Activated B cell treated with CpG ODN at 0.5 μM for 24 hours (primary cell): ENCODE data around the gene RGS4. TPM values are rescaled to one million over a fixed set of nuclear protein-coding genes. Genes with fewer than 3 reads are reported as not detected.

ENCODE experiments used
- ATAC-seq: fragments of 200-7000 bp; cut with Tn5 transposase; one replicate; pipeline ENCODE4 v1.10.0; 2021; ENCODE audit warnings: low read depth, mild to moderate bottlenecking, moderate library complexity
- CTCF ChIA-PET: fragments of 350-600 bp; sonication (Branson Sonifier 250); formaldehyde crosslinking; loops from one replicate; lab custom pipeline; 2021; ENCODE audit warnings: antibody characterized with exemption; lab: Charles Lee
- POLR2A ChIA-PET: fragments of 350-600 bp; sonication (Branson Sonifier 250); formaldehyde crosslinking; loops from one replicate; lab custom pipeline; 2021; ENCODE audit warnings: antibody characterized with exemption; lab: Charles Lee
- DNase-seq: peaks from one replicate; pipeline ENCODE4 v3.0.0; 2022
- H3K27ac Mint-ChIP-seq: one replicate; pipeline ENCODE4 v1.8.0; 2020; ENCODE audit warnings: mixed read lengths
- H3K27me3 Mint-ChIP-seq: one replicate; pipeline ENCODE4 v1.8.0; 2021; ENCODE audit warnings: mixed read lengths
- H3K36me3 Mint-ChIP-seq: one replicate; pipeline ENCODE4 v1.8.0; 2021; ENCODE audit warnings: low read depth, mixed read lengths
- H3K4me1 Mint-ChIP-seq: one replicate; pipeline ENCODE4 v1.8.0; 2021; ENCODE audit warnings: mixed read lengths
- H3K4me3 Mint-ChIP-seq: one replicate; pipeline ENCODE4 v1.8.0; 2020; ENCODE audit warnings: mild to moderate bottlenecking, mixed read lengths
- H3K9me3 Mint-ChIP-seq: one replicate; pipeline ENCODE4 v1.8.0; 2020; ENCODE audit warnings: mixed read lengths
- CTCF ChIP-seq: fragments of 200-600 bp; IDR thresholded peaks from one replicate; pipeline ENCODE4 v1.8.0; 2022; ENCODE audit warnings: antibody characterized with exemption, mild to moderate bottlenecking
- intact Hi-C: fragments of 100-400 bp; cut with micrococcal nuclease; formaldehyde crosslinking; loops from one replicate; pipeline ENCODE4 v1.15.1; 2024
- total RNA-seq: library from RNA; stranded (reverse); gene quantifications from 2 replicates; pipeline ENCODE4 v1.2.3, GENCODE V29; 2022

The RGS4 gene
- not detected in 2 replicates for total RNA-seq

DNA sequence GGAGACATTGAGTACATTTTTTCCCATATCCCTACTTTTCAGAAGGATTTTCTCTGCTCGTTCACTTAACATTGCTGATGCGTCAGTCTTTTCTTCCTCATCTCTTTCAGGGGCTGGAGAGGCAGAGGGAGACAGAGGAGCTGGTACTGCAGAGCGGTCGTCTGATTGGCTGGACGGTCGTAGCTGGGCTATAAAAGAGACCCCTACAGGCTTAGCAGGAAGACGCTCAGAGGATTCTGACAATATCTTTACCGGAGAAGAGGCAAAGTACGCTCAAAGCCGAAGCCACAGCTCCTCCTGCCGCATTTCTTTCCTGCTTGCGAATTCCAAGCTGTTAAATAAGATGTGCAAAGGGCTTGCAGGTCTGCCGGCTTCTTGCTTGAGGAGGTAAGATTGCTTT, at the start of gene RGS4:
Gene RGS4 (plus strand): TSS at position 220 of the 400 bp plus-strand sequence. CDS start 124 bp downstream, at position 344.
- no peaks in the 10 kb centered on the region for H3K9me3 Mint-ChIP-seq
- H3K4me1 Mint-ChIP-seq: no peaks in the 10 kb centered on the region
- ChIA-PET CTCF (interaction anchor here (1.7 kb wide), 1 partner anchor 246 kb away, joined by 4 read pairs; no protein-coding TSS in a partner anchor), POLR2A (no interaction called here)
- TF ChIP-seq CTCF: no peak
- no peak for DNase-seq
- intact Hi-C loops: no loop called here
- H3K4me3 Mint-ChIP-seq: no peak within 1 kb of the TSS
- no peak within 1 kb of the TSS for H3K27ac Mint-ChIP-seq
- peaks cover 36% of the 10 kb centered on the region for H3K27me3 Mint-ChIP-seq
- no peak for ATAC-seq
- no peaks in the 10 kb centered on the region for H3K36me3 Mint-ChIP-seq

GRCh38 chr1:163022129-163022528, 47.0 kb upstream of the RGS4 start:
- Mint-ChIP-seq H3K36me3 (no peaks in the 10 kb centered on the region), H3K9me3 (peaks cover 18% of the 10 kb centered on the region), H3K27ac (no peak overlapping the region), H3K27me3 (peaks cover 5% of the 10 kb centered on the region), H3K4me3 (no peak overlapping the region), H3K4me1 (no peaks in the 10 kb centered on the region)
- intact Hi-C loops: no loop called here
- TF ChIP-seq CTCF: no peak
- POLR2A ChIA-PET: no interaction called here
- CTCF ChIA-PET: no interaction called here
- no peak for DNase-seq
- no peak for ATAC-seq

DNA sequence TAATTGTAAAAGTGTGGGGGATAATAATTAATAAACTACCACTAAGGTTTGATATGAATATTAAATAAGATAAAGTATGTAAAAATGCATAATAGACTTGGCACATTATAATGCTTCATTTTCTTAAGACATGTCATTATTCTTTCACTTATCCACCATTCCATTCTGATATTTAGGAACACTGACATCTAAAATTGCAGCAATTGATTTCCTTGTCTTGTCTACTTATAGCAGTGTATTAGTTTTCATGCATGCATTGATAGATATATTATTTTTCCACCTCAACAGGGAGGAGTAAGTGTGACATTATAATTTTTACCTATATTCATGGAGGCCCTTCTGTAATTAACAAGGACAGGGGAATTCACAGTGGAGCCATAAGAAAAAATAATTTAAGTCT, 41.6 kb upstream of the RGS4 start:
- POLR2A ChIA-PET: no interaction called here
- H3K36me3 Mint-ChIP-seq: no peaks in the 10 kb centered on the region
- H3K27ac Mint-ChIP-seq: no peak overlapping the region
- intact Hi-C loops: no loop called here
- no peak overlapping the region for H3K4me3 Mint-ChIP-seq
- no peak for TF ChIP-seq CTCF
- peaks cover 4% of the 10 kb centered on the region for H3K9me3 Mint-ChIP-seq
- peaks cover 5% of the 10 kb centered on the region for H3K27me3 Mint-ChIP-seq
- no peak for ATAC-seq
- H3K4me1 Mint-ChIP-seq: no peaks in the 10 kb centered on the region
- DNase-seq: no peak
- CTCF ChIA-PET: no interaction called here

DNA sequence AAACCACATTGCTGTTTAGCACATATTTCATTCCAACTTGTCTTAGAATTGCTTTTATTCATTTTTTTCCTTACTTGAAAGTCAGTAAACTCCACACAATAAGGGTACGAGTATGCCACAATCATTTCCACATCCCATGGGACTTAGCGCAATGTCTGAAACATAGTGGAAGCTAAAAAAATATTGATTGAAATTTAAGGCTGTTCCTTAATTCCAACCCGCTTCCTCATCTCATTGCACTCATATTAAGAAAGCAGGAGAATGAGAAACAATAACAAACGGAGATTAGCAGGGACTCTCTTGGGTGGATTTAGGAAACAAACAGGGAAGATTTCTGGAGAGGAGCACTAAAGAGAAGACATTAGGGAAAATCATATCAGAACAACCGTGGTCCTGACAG, 39.3 kb upstream of the RGS4 start:
- Mint-ChIP-seq H3K27ac (no peak overlapping the region), H3K9me3 (no peaks in the 10 kb centered on the region), H3K27me3 (peaks cover 5% of the 10 kb centered on the region), H3K4me1 (no peaks in the 10 kb centered on the region), H3K36me3 (no peaks in the 10 kb centered on the region), H3K4me3 (no peak overlapping the region)
- ChIA-PET CTCF (no interaction called here), POLR2A (no interaction called here)
- TF ChIP-seq CTCF: no peak
- ATAC-seq (no peak), DNase-seq (no peak)
- intact Hi-C loops: no loop called here

DNA sequence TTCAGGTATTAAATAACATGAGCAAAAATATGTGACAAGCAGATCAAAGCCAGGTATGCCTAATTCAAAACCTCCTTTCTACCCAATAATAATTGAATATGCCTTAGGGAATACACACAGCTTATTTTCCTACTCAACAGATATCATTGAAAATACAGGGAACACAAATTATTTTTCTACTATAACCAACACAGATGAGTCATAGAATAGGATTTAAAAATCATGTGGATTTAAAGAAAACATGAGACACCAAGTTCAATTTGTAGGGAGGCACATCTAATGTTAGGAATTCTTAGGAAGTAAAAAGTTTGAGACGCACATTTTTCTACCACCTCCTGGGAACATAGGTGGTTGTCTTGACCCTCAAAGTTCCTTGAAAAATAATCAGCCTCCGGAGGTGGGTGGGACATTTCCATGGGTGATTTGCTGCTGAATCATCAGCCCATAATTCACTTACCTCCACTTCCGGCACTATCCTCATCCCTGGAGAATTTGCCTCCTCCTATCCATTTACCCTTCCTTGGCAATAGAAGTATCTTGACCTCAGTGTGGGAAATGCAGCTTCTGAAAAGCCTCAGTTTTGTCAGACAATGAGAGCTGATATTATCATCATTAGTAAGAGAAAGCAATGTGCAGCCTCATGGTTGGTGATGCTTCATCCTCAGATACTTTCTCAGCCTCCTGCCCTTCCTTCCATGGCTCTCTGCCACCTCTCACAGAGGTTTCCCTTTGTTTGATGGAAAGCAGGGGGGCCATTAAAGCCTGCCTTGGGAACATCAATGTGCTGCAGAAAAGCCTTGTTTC, 33.5 kb upstream of the RGS4 start:
- H3K27ac Mint-ChIP-seq: no peak overlapping the region
- ChIA-PET POLR2A (no interaction called here), CTCF (no interaction called here)
- ATAC-seq: no peak
- H3K27me3 Mint-ChIP-seq: no peaks in the 10 kb centered on the region
- DNase-seq: no peak
- intact Hi-C loops: no loop called here
- no peak overlapping the region for H3K4me3 Mint-ChIP-seq
- TF ChIP-seq CTCF: no peak
- no peaks in the 10 kb centered on the region for H3K36me3 Mint-ChIP-seq
- H3K9me3 Mint-ChIP-seq: no peaks in the 10 kb centered on the region
- H3K4me1 Mint-ChIP-seq: no peaks in the 10 kb centered on the region
